ENCODE measurements around the gene ZNF678.

- TF ChIP-seq CTCF (IDR thresholded peaks at IDR 0.05): no peak
- no peak for TF ChIP-seq EZH2 (IDR thresholded peaks at IDR 0.05)
- TF ChIP-seq EZH2phosphoT487 (IDR thresholded peaks at IDR 0.05): no peak
Measured at GRCh38 chr1:227544067-227545050, 19.0 kb upstream of the ZNF678 start.

Measured in neural progenitor cell (in vitro differentiated cells).